ENCODE measurements around the gene CEPT1. TPM values are rescaled to one million over a fixed set of nuclear protein-coding genes. Genes with fewer than 3 reads are reported as not detected.

The CEPT1 gene
- total and polyA plus RNA-seq, 2 donors (not counting 1 experiment from before 2014, with no cell fraction given) = 26.4 to 74.5 TPM

DNA sequence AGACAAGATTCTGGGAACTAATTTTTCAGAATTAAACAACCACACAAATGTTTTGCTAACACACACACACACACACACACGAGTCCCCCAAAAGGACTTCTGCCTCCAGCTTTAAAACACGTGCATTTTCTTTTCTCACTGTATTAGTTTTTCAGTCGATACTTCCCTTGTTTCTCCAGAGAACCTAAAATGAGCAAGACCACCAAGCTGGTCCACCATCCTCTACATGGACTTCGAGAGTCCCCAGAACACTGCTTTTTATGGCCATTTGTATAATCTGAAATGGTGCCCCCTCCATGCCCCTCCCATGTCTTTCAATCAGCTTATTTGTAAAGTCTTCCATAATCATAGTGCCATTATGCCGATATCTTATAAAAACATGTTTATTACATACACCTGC, 76.7 kb downstream of the CEPT1 start:
- Histone ChIP-seq H3K4me2 (ENCODE audit: extremely low read depth, insufficient read depth, low read length) (no peak overlapping the region), H3K4me1 (ENCODE audit: control insufficient read depth, extremely low read depth, insufficient read depth, low read length) (no peaks in the 10 kb centered on the region)

DNA sequence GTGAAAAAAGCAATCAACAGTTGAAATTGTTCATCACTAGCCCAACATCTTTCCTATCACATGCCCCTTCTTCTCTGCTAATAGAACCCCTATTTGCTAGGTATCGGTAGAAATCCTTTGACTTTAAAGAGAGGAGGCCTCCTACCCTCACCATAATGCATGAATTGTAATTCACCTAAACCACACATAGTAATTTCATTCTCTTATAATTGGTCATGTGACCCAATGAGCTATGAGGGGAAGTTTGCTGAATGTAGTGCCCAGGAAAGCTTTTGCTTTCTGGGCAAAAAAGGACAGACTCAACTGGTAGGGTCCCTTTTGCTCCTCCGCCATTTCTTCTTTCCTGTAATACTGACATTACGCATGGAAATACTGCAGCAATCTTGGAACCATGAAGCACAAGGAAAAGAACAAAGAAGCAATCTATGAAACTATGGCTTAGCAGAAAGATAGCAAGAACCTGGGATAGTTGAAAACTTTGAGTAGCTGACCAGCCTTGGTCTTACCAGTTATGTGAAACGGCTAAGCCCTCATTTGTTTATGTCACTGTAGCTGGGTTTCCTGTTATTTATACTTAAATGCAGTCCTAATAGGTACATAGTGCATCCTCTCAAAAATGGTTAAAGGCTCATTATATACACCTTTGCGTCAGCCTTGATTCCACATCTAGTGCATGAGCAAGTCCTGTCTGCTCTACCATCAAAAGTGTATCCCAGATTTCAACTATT, 77.3 kb downstream of the CEPT1 start:
- Histone ChIP-seq H4K20me1 (ENCODE audit: control insufficient read depth, extremely low read depth, insufficient read depth, low read length) (no peaks in the 10 kb centered on the region), H3K9me3 (ENCODE audit: control insufficient read depth, insufficient read depth, low read depth, low read length) (no peaks in the 10 kb centered on the region), H3K27me3 (ENCODE audit: control insufficient read depth, insufficient read depth, low read length) (no peaks in the 10 kb centered on the region), H3K36me3 (ENCODE audit: control insufficient read depth, insufficient read depth, low read length) (no peaks in the 10 kb centered on the region), H3K9ac (ENCODE audit: insufficient read depth, low read length) (no peak overlapping the region), H3K79me2 (ENCODE audit: control insufficient read depth, insufficient read depth, low read length) (no peaks in the 10 kb centered on the region), H2AFZ (ENCODE audit: low read length) (no peak overlapping the region), H3K4me2 (ENCODE audit: extremely low read depth, insufficient read depth, low read length) (no peak overlapping the region), H3K4me3 (replicated peaks in 1 of 4; ENCODE audit: control extremely low read depth in 1 of 4, insufficient read depth in 1 of 4, low read depth in 3 of 4, low read length in 4 of 4) (no peak overlapping the region), H3K27ac (ENCODE audit: insufficient read depth, low read length) (no peak overlapping the region), H3K4me1 (ENCODE audit: control insufficient read depth, extremely low read depth, insufficient read depth, low read length) (no peaks in the 10 kb centered on the region)
- no peak for DNase-seq (ENCODE audit: low read depth in 2 of 2)
- no peak for TF ChIP-seq EZH2 (IDR thresholded peaks at IDR 0.05; ENCODE audit: low read length, missing control alignments)
- TF ChIP-seq, protein P1, sequence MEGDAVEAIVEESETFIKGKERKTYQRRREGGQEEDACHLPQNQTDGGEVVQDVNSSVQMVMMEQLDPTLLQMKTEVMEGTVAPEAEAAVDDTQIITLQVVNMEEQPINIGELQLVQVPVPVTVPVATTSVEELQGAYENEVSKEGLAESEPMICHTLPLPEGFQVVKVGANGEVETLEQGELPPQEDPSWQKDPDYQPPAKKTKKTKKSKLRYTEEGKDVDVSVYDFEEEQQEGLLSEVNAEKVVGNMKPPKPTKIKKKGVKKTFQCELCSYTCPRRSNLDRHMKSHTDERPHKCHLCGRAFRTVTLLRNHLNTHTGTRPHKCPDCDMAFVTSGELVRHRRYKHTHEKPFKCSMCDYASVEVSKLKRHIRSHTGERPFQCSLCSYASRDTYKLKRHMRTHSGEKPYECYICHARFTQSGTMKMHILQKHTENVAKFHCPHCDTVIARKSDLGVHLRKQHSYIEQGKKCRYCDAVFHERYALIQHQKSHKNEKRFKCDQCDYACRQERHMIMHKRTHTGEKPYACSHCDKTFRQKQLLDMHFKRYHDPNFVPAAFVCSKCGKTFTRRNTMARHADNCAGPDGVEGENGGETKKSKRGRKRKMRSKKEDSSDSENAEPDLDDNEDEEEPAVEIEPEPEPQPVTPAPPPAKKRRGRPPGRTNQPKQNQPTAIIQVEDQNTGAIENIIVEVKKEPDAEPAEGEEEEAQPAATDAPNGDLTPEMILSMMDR (conservative IDR thresholded peaks at IDR 0.05 in 1 of 2, IDR thresholded peaks at IDR 0.05 in 1 of 2; ENCODE audit: low read depth in 1 of 2, low read length in 2 of 2) = no peak

More for the DNA sequence above, 76.7 kb downstream of the CEPT1 start:
- H2AFZ ChIP-seq (ENCODE audit: low read length) = no peak overlapping the region
- no peaks in the 10 kb centered on the region for H3K36me3 ChIP-seq (ENCODE audit: control insufficient read depth, insufficient read depth, low read length)
- H3K79me2 ChIP-seq (ENCODE audit: control insufficient read depth, insufficient read depth, low read length) = no peaks in the 10 kb centered on the region
- TF ChIP-seq EZH2 (IDR thresholded peaks at IDR 0.05; ENCODE audit: low read length, missing control alignments) = no peak
- no peaks in the 10 kb centered on the region for H4K20me1 ChIP-seq (ENCODE audit: control insufficient read depth, extremely low read depth, insufficient read depth, low read length)
- H3K4me3 ChIP-seq (replicated peaks in 1 of 4; ENCODE audit: control extremely low read depth in 1 of 4, insufficient read depth in 1 of 4, low read depth in 3 of 4, low read length in 4 of 4) = no peak overlapping the region
- no peak overlapping the region for H3K27ac ChIP-seq (ENCODE audit: insufficient read depth, low read length)
- H3K27me3 ChIP-seq (ENCODE audit: control insufficient read depth, insufficient read depth, low read length) = no peaks in the 10 kb centered on the region
- no peaks in the 10 kb centered on the region for H3K9me3 ChIP-seq (ENCODE audit: control insufficient read depth, insufficient read depth, low read depth, low read length)
- H3K9ac ChIP-seq (ENCODE audit: insufficient read depth, low read length) = no peak overlapping the region
- DNase-seq (ENCODE audit: low read depth in 2 of 2) = no peak

DNA sequence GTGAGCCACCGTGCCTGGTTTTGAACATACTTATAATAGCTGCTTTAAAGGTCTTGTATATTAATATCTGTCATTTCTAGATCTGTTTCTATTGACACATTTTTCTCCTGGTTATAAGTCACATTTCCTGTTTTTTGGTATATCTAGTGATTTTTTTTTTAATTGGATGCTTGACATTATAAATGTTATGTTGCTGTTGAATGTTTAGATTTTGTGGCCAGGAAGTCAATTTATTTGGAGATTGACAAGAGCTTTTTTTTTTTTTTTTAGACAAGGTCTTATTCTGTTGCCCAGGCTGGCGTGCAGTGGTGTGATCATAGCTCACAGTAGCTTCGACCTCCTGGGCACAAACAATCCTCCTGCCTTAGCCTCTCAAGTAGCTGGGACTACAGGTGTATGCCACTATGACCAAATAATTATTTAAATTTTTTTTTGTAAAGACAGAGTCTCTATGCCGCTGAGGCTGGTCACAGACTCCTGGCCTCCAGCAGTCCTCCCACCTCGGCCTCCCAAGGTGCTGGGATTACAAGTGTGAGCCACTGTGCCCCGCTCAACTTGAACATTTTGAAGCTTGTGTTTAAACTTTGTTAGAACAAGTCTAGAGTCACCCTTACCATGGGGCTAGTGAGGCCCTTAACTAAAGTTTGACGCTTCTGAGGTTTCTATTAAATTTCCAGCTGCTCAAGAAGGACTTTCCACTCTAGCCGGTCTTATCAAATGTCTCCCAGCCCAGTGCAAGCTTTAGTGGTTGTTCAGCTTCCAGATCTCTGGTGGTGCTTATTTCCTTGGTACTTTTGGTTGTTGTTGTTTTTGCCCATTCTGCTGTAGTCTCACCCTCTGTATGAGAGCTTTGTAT, 78.9 kb downstream of the CEPT1 start:
- Histone ChIP-seq H3K4me2 (ENCODE audit: extremely low read depth, insufficient read depth, low read length) (no peak overlapping the region), H3K4me3 (replicated peaks in 1 of 4; ENCODE audit: control extremely low read depth in 1 of 4, insufficient read depth in 1 of 4, low read depth in 3 of 4, low read length in 4 of 4) (no peak overlapping the region), H3K9me3 (ENCODE audit: control insufficient read depth, insufficient read depth, low read depth, low read length) (no peaks in the 10 kb centered on the region), H2AFZ (ENCODE audit: low read length) (no peak overlapping the region), H3K27ac (ENCODE audit: insufficient read depth, low read length) (no peak overlapping the region), H4K20me1 (ENCODE audit: control insufficient read depth, extremely low read depth, insufficient read depth, low read length) (no peaks in the 10 kb centered on the region), H3K79me2 (ENCODE audit: control insufficient read depth, insufficient read depth, low read length) (no peaks in the 10 kb centered on the region), H3K36me3 (ENCODE audit: control insufficient read depth, insufficient read depth, low read length) (no peaks in the 10 kb centered on the region), H3K4me1 (ENCODE audit: control insufficient read depth, extremely low read depth, insufficient read depth, low read length) (no peaks in the 10 kb centered on the region), H3K27me3 (ENCODE audit: control insufficient read depth, insufficient read depth, low read length) (no peaks in the 10 kb centered on the region), H3K9ac (ENCODE audit: insufficient read depth, low read length) (no peak overlapping the region)
- DNase-seq (ENCODE audit: low read depth in 2 of 2) = no peak
- TF ChIP-seq EZH2 (IDR thresholded peaks at IDR 0.05; ENCODE audit: low read length, missing control alignments) = no peak

Data from fibroblast of lung (primary cell).